ENCODE data around the gene UNC5A. TPM values are rescaled to one million over a fixed set of nuclear protein-coding genes. Genes with fewer than 3 reads are reported as not detected.
A peak's percentile ranks its signal among the peaks of the same experiment; 100 is the strongest.

Gene UNC5A
- total RNA-seq, 1 experiment from 2014 or later: 0.05 TPM

GRCh38 chr5:176929654-176930053 lies 119.3 kb downstream of the UNC5A start:
- peak; percentile 9 for DNase-seq (ENCODE audit: low read depth)

Other genes with a start within 250 kb of the UNC5A start
- gene GPRIN1, start 200.4 kb upstream of the UNC5A start, total RNA-seq (2014; rRNA removed; shearing (Covaris generic)): 8.4 and 12.4 TPM in 2 replicates
- not detected in 2 replicates for gene SNCB, start 180.0 kb upstream of the UNC5A start, total RNA-seq (2014; rRNA removed; shearing (Covaris generic))
- gene EIF4E1B, start 179.9 kb upstream of the UNC5A start, total RNA-seq (2014; rRNA removed; shearing (Covaris generic)): not detected in 2 replicates
- gene TSPAN17, start 163.1 kb upstream of the UNC5A start, total RNA-seq (2014; rRNA removed; shearing (Covaris generic)): 16.6 and 27.8 TPM in 2 replicates
- gene HK3, start 88.8 kb downstream of the UNC5A start, total RNA-seq (2014; rRNA removed; shearing (Covaris generic)): not detected in 2 replicates
- gene UIMC1, start 196.2 kb downstream of the UNC5A start, total RNA-seq (2014; rRNA removed; shearing (Covaris generic)): 20.8 and 27.8 TPM in 2 replicates
- gene ZNF346, start 212.1 kb downstream of the UNC5A start, total RNA-seq (2014; rRNA removed; shearing (Covaris generic)): 21.3 and 22.8 TPM in 2 replicates